NCI-H510A treated with DMSO at 0.1 percent for 48 hours (cell line): ENCODE results near the gene SPX.

Experiments used
- DNase-seq: peaks from one replicate; lab custom pipeline; 2025; lab: John Stamatoyannopoulos, UW

The SPX gene

GRCh38 chr12:21526053-21526452, at the start of gene SPX:
TSS of gene SPX (plus strand) at chr12:21526296. CDS start at chr12:21526473, 177 bp downstream.
- DNase-seq, result no peak

GRCh38 chr12:21476949-21477348, 49.1 kb upstream of the SPX start:
- DNase-seq, result no peak

- DNase-seq, result no peak
These were observed 47.2 kb upstream of the SPX start for GRCh38 chr12:21478756-21479455.

- peak; percentile 63 for DNase-seq
These were observed 42.6 kb upstream of the SPX start for GRCh38 chr12:21483531-21483930.

GRCh38 chr12:21485998-21486397, 40.1 kb upstream of the SPX start:
- no peak for DNase-seq

GRCh38 chr12:21499765-21500164, 26.3 kb upstream of the SPX start:
- no peak for DNase-seq

- peak; percentile 37 for DNase-seq
These were observed 25.3 kb upstream of the SPX start for GRCh38 chr12:21500786-21501257.

GRCh38 chr12:21501258-21502163, 24.6 kb upstream of the SPX start, which contains the start of the genes GOLT1B and RECQL:
TSS of gene GOLT1B (plus strand) at chr12:21501789. CDS start at chr12:21501924, 135 bp downstream.
TSS of gene RECQL (minus strand) at chr12:21501635. CDS start at chr12:21499570, 2,065 bp downstream.
- DNase-seq, result peak; percentile 97

- no peak for DNase-seq
These were observed 24.0 kb upstream of the SPX start for GRCh38 chr12:21502164-21502496.

- no peak for DNase-seq
These were observed 23.2 kb upstream of the SPX start for GRCh38 chr12:21502872-21503271.

- no peak for DNase-seq
These were observed 20.2 kb upstream of the SPX start for GRCh38 chr12:21505888-21506287.

GRCh38 chr12:21507849-21508248, 18.2 kb upstream of the SPX start:
- no peak for DNase-seq

GRCh38 chr12:21509768-21510167, 16.3 kb upstream of the SPX start:
- no peak for DNase-seq

GRCh38 chr12:21516281-21516680, 9.8 kb upstream of the SPX start:
- DNase-seq, result no peak

GRCh38 chr12:21518451-21518850, 7.6 kb upstream of the SPX start:
- DNase-seq, result no peak

- no peak for DNase-seq
These were observed 4.6 kb upstream of the SPX start for GRCh38 chr12:21521541-21521940.

GRCh38 chr12:21523148-21523547, 2.9 kb upstream of the SPX start:
- no peak for DNase-seq

- peak; percentile 36 for DNase-seq
These were observed 737 bp downstream of the SPX start for GRCh38 chr12:21526721-21527345.

- DNase-seq, result peak; percentile 74
These were observed 1.5 kb downstream of the SPX start for GRCh38 chr12:21527451-21528180.

GRCh38 chr12:21528953-21529352, 2.9 kb downstream of the SPX start:
- DNase-seq, result no peak

- no peak for DNase-seq
These were observed 3.4 kb downstream of the SPX start for GRCh38 chr12:21529456-21529855.
